Measurements from ENCODE around the gene RAPGEF1. TPM values are rescaled to one million over a fixed set of nuclear protein-coding genes. Genes with fewer than 3 reads are reported as not detected.
A peak's percentile ranks its signal among the peaks of the same experiment; 100 is the strongest.

RAPGEF1 gene
- total and polyA plus RNA-seq, 2 experiments from 2014 or later = 26.2 to 29.7 TPM

DNA sequence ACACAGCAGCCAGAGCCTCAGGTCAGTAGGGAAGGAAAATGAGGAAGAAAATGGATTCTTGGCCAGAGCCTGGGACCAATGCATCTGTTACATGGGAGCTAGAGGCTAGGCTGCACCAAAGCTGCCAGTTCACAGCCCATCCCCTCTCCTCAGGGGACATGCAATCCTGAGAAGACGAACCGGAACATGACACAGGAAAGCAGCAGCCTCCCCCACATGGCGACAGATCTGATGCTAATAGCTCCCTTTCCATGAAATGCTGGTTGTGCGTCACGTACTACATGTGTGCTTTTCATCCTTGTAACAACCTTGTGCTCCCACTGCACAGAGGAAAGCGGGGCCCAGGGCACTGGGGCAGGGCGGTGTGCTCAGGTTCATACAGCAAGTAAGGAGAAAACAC lies 127.0 kb downstream of the RAPGEF1 start:
- H3K4me1 ChIP-seq (ENCODE audit: insufficient read depth) = peaks cover 24% of the 10 kb centered on the region
- H3K4me3 ChIP-seq = no peak overlapping the region
- no peaks in the 10 kb centered on the region for H4K20me1 ChIP-seq (ENCODE audit: insufficient read depth, poor library complexity, severe bottlenecking)
- H3K27me3 ChIP-seq = no peaks in the 10 kb centered on the region
- peaks cover 2% of the 10 kb centered on the region for H3K79me2 ChIP-seq
- no peak for DNase-seq (ENCODE audit: low spot score)
- H3K4me2 ChIP-seq = no peak overlapping the region
- H2AFZ ChIP-seq = no peak overlapping the region
- H3K27ac ChIP-seq = no peak overlapping the region
- TF ChIP-seq, protein P1, sequence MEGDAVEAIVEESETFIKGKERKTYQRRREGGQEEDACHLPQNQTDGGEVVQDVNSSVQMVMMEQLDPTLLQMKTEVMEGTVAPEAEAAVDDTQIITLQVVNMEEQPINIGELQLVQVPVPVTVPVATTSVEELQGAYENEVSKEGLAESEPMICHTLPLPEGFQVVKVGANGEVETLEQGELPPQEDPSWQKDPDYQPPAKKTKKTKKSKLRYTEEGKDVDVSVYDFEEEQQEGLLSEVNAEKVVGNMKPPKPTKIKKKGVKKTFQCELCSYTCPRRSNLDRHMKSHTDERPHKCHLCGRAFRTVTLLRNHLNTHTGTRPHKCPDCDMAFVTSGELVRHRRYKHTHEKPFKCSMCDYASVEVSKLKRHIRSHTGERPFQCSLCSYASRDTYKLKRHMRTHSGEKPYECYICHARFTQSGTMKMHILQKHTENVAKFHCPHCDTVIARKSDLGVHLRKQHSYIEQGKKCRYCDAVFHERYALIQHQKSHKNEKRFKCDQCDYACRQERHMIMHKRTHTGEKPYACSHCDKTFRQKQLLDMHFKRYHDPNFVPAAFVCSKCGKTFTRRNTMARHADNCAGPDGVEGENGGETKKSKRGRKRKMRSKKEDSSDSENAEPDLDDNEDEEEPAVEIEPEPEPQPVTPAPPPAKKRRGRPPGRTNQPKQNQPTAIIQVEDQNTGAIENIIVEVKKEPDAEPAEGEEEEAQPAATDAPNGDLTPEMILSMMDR (IDR thresholded peaks at IDR 0.05; ENCODE audit: poor library complexity) = no peak
- TF ChIP-seq EZH2phosphoT487 (IDR thresholded peaks at IDR 0.05; ENCODE audit: low read depth, severe bottlenecking, unreplicated experiment) = no peak
- TF ChIP-seq EZH2 (IDR thresholded peaks at IDR 0.05; ENCODE audit: borderline replicate concordance) = no peak
- H3K9me2 ChIP-seq (replicated peaks; ENCODE audit: insufficient read depth) = no peaks in the 10 kb centered on the region
- H3K9me3 ChIP-seq (ENCODE audit: low read depth) = no peaks in the 10 kb centered on the region
- H3K36me3 ChIP-seq (replicated peaks; ENCODE audit: insufficient read depth, low read depth) = no peaks in the 10 kb centered on the region
- 88% methylated on average over 7 of the region's 7 CpGs for WGBS (ENCODE audit: low lambda C conversion rate, missing lambda C conversion rate)

DNA sequence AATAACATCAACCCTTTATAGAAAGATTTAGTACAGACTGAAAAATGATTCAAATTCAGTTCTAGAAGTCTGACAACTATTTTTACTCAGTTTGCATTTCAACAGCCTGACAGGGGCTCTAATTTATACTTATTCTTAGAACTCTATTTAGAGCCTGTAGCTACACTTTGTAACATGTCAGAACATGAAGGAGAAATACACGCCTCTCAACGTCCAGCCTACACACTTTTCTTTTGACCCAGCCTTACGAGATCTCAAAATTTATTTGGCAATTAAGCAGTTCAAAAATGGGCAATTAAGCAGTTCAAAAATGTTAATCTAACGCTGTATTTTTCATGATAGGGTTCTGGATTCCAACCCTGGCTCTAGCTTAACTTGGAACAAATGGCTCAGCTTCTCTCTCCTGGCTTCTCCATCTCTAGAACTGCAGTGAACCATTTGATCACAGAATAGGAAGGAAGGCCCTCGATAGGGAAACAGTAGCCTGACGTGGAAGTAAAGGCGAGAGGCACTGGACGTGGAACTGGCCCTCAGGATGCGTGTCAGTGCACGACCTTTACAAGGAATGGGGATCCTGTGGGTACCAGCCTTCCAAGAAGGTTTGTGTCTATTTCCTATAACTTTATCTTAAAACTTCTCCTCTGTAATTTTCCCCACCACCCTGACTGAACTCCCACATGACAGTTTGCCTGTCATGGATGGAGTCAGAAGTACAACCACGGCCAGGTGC lies 128.1 kb downstream of the RAPGEF1 start:
- Histone ChIP-seq H3K36me3 (replicated peaks; ENCODE audit: insufficient read depth, low read depth) (no peaks in the 10 kb centered on the region), H3K27me3 (no peaks in the 10 kb centered on the region), H3K9me2 (replicated peaks; ENCODE audit: insufficient read depth) (no peaks in the 10 kb centered on the region), H3K79me2 (peaks cover 6% of the 10 kb centered on the region), H3K4me1 (ENCODE audit: insufficient read depth) (peaks cover 35% of the 10 kb centered on the region), H2AFZ (no peak overlapping the region), H3K4me3 (no peak overlapping the region), H3K4me2 (no peak overlapping the region), H4K20me1 (ENCODE audit: insufficient read depth, poor library complexity, severe bottlenecking) (no peaks in the 10 kb centered on the region), H3K9me3 (ENCODE audit: low read depth) (no peaks in the 10 kb centered on the region), H3K27ac (no peak overlapping the region)
- TF ChIP-seq, protein P1 (IDR thresholded peaks at IDR 0.05; ENCODE audit: poor library complexity) = no peak
- TF ChIP-seq EZH2phosphoT487 (IDR thresholded peaks at IDR 0.05; ENCODE audit: low read depth, severe bottlenecking, unreplicated experiment) = no peak
- TF ChIP-seq EZH2 (IDR thresholded peaks at IDR 0.05; ENCODE audit: borderline replicate concordance) = no peak
- WGBS (ENCODE audit: low lambda C conversion rate, missing lambda C conversion rate) = 94% methylated on average over 11 of the region's 11 CpGs
- no peak for DNase-seq (ENCODE audit: low spot score)

DNA sequence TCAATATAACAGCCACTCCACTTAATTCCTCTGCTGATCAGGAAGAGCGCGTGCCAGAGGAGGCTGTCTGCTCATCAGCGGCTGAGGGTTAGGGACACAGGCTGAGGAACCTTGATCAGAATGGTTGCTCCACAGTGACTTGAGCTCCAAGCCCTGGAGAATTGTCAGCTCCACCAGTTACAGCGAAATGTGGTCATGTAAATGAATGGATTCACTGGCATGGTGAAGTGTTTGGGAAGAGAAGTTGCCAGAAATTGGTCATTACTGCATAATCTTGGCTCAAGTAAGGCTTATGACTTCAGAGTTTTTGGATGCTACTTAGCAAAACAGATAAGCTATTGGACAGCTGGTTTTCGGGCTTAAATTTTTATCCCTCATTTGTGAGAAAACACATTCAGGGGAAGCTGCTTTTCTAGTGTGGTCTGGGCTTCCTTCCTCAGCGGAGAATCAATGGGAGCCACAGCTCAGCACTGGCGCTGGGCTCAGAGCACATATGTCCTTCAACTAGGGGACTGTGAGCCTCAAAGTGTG lies 129.6 kb downstream of the RAPGEF1 start:
- Histone ChIP-seq H3K9me2 (replicated peaks; ENCODE audit: insufficient read depth) (no peaks in the 10 kb centered on the region), H3K79me2 (peaks cover 6% of the 10 kb centered on the region), H3K4me1 (ENCODE audit: insufficient read depth) (peaks cover 38% of the 10 kb centered on the region), H3K9me3 (ENCODE audit: low read depth) (no peaks in the 10 kb centered on the region), H3K27me3 (no peaks in the 10 kb centered on the region), H2AFZ (no peak overlapping the region), H3K4me3 (no peak overlapping the region), H4K20me1 (ENCODE audit: insufficient read depth, poor library complexity, severe bottlenecking) (no peaks in the 10 kb centered on the region), H3K27ac (peak overlapping the region; percentile 98), H3K4me2 (no peak overlapping the region), H3K36me3 (replicated peaks; ENCODE audit: insufficient read depth, low read depth) (no peaks in the 10 kb centered on the region)
- no peak for DNase-seq (ENCODE audit: low spot score)
- TF ChIP-seq EZH2phosphoT487 (IDR thresholded peaks at IDR 0.05; ENCODE audit: low read depth, severe bottlenecking, unreplicated experiment) (no peak), EZH2 (IDR thresholded peaks at IDR 0.05; ENCODE audit: borderline replicate concordance) (no peak)
- TF ChIP-seq, protein P1 (IDR thresholded peaks at IDR 0.05; ENCODE audit: poor library complexity) = no peak
- WGBS (ENCODE audit: low lambda C conversion rate, missing lambda C conversion rate) = 93% methylated on average over 7 of the region's 7 CpGs

Data from hepatocyte (in vitro differentiated cells).